GM18873 (cell line): ENCODE results near the gene SCARF1.
A peak's percentile ranks its signal among the peaks of the same experiment; 100 is the strongest.

Experiments
- ATAC-seq: cut with Tn5 transposase; IDR thresholded peaks from one replicate; pipeline ENCODE4 v1.9.1; 2021; ENCODE audit warnings: mild to moderate bottlenecking, moderate library complexity, moderate number of reproducible peaks; ENCODE audit not compliant: unreplicated experiment, low FRiP score

The SCARF1 gene

DNA sequence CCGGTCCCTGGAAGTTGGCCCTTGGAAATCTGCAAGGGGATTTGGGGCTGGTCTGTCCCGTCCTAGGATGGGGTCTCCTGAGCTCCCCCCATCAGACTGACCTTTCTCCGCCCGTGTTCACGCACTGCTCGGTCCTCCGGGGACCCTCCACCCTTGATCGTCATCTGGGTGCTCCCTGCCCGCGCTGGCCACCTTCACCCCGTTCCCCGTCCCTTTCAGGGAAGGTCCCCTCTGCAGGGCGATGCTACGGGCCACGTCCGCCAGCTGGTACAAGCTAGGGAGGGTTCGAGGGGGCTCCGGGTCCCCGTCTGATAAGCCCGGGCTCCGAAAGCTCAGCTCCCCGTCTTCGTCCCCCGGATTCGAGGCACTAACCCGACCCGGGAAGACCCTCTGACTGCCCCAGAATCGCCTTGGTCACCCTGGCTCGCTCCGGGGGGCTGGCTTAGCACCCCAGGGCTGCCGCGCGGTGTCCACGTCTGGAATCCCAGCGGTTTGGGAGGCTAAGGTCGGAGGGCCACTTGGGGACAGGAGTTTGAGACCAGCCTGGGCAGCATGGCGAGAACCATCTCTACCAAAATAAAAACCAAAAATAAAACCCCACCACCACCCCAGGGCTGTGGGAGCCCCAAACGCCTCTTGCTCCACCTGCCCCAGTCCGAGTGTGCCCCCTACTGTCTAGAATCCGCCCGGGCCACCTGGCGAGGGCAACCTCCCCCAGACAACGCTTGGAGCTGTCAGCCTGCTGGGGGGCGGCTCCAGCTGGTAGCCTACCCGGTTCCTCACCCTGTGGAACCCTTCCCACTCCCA, 15.8 kb downstream of the SCARF1 start:
- ATAC-seq, result no peak

DNA sequence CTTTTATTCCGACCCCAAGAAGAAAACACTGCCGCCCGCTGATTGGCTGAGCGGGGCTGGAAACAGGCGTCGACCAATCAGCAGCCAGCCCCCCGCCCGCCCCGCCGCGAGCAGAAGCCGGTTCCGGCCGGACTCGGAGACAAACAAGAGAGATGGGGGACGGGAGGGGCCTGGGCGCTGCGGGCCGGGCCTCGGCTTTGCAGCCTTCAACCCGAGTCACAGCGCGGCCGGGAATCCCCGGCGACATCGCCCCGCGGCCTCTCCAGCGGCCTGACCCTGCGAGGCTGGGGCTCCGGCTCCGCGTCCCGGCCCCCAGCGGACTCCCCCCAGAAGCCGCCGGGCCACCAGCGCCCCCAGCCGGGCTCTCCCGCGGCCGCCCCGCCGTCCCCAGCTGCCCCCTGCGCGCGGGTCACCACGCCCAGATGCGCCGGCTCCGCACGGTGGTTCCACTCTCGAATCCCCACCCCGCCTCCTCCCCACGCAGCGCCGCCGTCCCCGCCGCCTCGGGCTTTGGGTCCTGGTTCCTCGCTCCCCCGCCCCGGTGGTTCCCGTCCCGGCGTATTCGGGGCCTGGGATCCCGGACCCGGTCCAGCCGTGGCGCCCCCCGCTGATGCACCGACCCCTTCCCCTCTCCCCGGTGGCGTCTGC, 16.6 kb downstream of the SCARF1 start:
- ATAC-seq, result peak; percentile 34

DNA sequence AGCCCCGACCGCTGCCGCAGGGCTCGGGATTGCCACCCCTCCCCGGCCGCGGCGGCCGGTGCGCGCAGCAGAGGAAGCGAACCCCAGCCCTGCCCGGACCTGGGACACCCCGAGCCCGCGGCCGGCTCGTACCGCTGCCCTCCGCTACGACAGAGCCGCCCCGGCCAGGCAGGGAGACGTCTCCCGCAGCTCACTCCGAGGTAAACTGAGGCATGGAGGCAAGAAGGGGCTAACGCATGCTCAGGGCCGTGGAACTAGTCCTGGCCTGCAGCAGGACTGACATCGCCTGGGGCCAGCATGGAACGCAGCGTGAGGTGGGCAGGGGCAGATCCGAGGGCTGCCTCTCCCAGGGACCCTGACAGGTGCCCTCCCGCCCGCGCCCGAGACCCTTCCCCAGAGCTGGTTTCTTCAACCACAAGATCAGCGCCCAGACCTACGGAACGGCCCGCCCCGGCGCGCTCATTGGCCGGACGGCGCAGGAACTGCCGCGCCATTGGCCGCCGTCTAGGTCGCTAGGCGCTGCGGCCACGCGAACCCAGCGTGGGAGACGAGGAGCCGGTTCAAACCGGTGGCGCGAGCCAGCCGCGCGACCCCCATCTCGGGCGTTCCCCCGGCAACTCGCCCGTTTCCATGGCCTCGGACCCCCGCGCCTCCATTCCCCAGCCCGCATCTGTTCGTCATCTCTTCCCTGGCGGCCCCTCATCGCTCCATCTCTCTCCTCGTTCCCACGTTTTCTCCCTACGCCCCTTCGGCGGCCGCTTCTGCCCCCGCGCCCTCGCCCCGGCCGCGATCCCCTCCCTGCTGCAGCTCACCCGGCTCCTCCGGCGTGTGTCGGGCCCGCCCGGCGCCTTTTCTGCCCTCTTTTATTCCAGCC, 17.3 kb downstream of the SCARF1 start, which contains the start of gene SLC43A2:
SLC43A2 (minus strand) TSS at position 853 of the 874 bp plus-strand sequence. CDS start 960 bp downstream, outside the sequence.
- ATAC-seq, result peak; percentile 30

DNA sequence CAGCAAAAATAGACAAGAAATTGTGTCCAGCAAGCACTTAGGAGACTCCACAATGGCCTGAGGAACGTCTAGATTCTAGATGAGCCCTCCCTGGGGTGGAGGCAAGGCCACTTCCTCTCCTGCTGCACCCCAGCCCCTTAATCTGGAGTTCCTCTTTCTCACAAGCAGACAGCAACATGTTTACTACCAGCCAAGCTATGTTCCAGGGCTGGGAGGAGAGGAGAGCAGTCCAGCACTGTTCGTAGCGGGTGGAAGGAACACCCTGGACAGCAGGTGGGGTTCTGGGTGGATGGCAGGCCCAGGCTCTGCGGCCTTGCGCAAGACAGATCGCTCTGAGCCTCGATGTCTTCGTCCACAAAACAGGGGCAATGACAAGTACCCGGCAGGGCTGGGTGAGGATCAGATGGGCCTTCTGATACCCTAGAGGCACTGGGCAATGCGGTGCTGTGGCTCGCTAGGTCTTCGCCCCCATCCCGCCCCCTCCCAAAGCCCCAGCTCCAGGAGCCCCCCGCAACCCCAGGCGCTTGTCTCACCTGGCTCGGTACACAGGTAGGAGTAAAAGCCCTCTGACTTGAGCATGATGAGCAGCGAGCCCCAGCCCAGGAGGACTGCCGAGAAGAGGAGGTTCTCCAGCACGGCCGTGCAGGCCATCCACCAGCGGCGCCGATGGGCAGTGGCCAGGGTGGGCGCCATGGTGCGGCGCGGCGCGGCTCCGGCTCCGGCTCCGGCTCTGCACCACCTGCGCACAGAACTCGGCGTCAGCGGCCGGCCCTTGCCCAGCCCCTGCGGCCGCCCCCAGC, 18.1 kb downstream of the SCARF1 start:
- ATAC-seq, result no peak

DNA sequence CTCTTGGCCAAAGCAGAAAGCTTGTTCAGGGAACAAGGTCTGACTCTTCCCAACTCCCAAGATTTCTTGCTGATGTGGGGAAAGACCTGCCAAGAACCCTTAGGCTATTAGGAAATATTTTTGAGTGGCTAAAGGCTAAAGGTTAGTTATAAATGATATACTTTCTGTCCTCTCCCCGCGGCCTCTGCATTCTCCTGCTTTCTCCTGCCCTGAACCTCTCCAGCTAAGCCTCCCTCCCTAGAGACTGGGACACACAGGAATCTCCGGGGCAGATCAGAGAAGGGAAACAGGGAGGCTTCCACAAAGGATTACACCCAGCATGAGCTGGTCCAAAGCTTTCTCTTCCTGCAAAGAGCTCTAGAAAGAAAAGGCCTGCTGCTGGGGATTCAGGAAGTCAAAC, 19.2 kb downstream of the SCARF1 start:
- no peak for ATAC-seq

DNA sequence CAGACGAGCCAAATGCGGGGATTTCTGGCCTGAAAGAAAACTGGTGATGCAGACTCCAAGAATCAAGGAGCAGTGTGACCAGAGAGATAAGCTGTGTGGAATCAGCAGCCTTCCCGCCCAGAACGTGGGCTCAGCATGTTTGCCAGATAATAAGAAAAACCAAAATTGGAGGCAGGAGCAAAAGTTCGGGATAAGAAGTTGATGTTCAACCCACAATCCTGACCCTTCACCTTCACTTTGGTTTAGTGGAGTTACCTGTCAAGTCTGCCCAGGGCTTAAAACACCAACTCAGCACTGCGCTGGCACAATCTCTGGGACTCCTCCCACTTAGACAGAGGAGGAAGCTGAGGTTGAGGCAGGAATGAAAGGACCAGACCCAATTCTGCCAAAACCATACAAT, 20.0 kb downstream of the SCARF1 start:
- no peak for ATAC-seq

DNA sequence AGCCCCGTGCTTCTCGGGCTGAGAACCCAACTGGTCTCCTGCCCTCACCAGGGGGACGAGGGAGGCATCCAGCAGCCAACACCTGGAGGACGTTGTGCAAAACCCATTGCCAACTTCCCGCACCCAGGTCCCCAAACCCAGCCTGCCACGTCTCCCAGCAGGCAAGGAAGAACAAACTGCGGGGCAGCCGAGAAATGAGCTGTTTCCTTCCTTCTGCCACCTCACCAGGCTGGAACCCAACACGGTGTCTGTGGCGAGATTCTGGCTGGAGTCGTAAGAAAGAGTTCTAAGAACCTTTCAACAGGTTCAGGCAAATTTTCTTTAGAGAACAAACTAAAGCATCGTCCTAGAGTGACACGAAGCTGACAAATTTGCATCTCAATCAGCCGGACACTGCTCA, 20.5 kb downstream of the SCARF1 start:
- no peak for ATAC-seq

DNA sequence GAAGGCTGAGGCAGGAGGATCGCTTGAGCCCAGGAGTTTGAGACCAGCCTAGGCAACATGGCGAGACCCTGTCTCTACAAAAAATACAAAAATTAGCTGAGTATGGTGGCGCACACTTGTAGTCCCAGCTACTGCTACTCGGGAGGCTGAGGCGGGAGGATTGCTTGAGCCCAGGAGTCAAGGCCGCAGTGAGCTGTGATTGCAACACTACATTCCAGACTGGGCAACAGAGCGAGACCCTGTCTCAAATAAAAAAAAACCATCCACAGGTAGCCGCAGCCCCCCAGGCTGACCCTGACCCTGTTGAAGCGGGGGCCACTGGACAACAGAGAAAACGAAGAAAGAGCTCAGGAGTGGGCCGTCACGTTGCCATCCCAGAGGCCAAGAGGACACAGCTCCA, 20.9 kb downstream of the SCARF1 start:
- no peak for ATAC-seq

DNA sequence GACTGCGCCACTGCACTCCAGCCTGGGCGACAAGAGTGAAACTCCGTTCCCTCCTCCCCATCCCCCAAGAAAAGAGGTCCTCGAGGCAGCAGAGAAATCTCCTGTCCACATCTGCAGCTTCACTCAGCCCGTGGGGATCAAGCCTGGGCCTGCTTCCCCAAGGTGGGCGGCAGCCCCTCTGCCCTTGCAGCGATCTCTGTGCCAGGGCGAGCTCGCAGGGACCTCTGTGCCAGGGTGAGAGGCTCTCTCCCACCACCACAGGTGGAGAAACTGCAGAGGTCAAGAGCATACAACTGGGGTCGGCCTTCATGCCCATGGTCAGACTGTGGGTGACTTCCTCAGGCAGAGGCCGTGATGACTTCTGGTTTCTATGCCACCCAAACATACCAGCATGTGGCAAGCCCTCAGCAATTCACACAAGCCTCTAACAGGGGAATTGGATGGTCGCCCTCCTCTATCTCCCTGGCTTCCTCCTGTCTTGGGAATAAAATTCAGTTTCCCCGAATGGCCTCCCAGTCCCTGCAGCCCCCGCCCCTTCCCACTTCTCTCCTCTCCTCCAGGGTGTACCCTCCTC, 22.4 kb downstream of the SCARF1 start:
- ATAC-seq, result no peak

DNA sequence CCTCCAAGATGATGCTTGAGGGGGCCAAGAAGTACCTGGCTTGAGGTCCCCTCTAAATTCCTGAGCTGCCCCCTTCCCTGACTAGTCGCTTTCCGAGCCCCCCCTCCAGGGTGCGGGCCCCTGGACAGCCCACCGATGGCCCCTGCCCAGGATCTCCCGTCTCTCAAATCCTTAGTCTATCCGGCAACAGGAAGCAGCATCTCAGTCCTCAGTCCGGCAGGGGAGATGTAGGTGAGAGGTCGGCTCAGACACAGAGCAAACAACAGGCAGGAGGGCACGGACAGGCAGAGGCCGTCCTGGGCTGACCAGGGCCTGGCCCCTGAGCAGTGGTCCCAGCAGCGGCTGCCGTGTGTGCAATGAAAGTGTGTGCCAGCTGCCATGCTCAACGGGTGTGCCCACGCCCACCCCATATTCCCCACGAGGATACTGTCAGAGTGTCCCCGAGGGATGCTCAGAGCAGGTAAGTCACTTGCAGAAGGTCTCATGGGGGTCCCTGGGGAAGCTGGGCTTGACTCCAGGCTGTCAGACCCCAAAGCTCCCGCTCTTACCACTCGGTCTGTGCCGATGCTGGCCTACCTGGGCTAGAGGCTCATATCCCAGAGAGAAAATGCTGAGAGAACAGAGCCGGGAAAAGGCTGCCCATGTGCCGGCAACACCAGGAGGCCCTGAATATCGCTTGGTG, 24.1 kb downstream of the SCARF1 start:
- no peak for ATAC-seq

DNA sequence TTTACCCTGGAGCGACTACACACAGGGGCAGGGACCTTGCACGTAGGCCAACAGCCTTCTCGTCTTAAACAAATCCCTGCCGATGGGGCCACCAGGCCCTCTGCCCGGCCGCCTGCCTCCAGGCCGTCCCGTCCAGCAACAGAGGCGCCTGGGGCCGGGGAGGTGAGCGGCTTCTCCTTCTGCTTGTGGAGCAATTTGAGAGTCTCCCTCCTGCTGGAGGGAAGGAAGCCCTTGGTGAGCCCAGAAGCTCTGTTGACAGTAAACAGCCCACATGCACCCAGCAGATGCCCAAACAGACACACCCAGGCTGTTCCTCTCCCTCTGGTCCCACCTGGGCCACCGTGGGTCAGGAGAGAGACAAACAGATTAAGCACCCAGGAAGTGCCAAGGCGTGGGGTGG, 25.0 kb downstream of the SCARF1 start:
- ATAC-seq, result no peak

DNA sequence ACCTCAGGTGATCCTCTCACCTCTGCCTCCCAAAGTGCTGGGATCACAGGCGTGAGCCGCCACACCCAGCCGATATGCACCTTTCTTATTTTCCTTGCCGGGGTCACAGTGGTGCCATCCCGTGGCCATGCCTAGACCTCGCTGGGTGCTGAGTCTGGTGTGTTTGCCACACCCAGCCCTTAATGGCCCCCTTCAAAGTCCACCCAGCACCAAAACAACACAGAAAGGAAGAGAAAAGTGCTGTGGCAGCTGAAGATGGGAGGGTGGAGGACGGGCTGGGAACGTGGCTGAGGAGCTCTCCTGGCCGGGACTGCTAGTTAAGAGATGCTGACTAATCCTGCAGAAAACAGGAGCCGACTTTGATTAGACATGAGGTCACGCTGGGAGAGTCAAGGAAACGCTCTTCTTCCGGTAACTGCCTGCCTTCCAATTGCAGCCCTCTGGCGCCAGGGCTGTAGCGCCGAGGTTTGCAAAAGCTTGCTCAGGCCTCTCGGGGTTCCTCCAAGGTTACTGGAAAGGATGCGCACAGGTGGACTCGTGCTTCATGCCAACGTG, 27.8 kb downstream of the SCARF1 start:
- ATAC-seq, result no peak

DNA sequence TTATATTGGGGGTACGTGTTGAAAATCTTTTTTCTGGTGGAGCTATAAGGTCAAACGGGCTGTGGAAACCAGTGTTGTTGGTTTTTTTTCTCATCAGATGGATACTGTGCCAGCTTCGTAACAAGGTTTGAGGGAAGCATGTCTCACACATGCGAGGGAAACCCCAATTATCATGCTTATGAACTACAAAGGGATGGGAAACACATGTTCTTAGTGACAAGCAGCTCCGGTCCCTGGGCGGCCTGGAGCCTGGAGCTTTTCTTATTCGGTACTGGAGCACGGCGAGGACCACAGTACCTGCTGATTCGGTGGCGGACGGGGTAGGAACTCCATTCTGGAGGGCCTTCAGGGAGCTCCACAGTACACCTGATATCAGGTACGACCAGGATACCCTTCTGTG, 29.4 kb downstream of the SCARF1 start:
- ATAC-seq, result no peak

DNA sequence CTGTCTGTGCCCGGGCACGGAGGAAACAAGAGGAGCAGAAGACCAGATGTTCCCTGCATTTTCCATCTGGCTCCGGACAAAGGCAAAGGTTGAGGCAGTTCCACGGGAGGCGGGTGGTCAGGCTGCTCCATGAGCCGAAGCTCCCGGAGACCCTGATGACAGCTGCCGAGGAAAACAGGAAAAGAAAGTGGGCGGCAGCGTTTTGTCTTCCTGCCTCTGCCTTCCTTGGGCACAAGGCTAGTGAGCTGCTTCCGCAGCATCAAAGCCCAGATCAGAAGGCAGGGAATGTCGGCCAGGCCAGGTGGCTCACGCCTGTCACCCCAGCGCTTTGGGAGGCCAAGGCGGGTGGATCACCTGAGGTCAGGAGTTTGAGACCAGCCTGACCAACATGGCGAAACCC, 33.1 kb downstream of the SCARF1 start:
- ATAC-seq, result no peak

DNA sequence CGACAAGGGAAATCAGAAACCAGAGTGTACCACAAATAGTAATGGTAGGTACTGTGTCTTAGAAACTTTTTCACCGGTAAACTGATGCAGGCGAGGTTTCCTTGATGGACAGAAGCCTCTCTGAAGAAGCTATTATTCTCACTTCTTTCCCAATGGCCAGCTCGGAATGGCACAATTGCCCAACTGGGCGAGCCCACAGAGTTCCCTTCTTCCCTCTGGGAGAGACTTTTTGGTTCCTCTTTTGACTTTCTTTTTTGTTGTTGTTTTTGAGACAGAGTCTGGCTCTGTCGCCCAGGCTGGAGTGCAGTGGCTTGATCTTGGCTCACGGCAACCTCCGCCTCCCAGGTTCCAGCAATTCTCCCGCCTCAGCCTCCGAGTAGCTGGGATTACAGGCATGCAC, 33.8 kb downstream of the SCARF1 start:
- ATAC-seq, result no peak

DNA sequence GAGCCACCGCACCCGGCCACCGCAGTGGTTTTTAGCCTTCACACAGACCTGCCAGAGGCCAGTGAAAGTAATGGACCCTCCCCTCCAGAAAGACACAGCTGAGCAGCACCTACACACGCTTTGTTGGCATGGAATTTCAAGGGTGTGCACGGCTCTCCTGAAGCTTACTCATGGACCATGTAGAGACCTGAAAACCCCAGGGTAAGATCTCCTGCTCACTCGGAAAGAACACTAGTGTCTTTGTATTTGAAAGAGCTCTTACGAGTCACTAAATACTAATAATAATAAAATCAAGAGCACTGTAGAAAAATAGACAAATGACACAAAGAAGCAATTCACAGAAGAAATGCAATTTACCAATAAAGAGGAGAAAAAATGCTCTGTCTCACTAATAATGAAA, 36.9 kb downstream of the SCARF1 start:
- no peak for ATAC-seq

DNA sequence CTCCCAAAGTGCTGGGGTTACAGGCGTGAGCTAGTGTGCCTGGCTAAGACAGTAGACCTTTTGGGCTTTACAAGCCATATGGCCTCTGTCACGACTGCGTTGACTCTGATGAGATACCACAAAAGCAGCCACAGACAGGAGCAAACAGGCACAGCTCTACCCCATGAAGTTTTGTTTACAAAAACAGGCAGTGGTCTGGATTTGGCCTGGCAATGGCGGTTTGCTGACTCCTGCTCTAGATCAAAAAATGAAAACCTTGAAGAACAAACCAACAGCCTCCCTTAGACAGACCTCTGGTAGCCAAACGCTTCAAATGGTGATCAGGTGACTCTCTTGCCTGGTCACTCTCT, 37.6 kb downstream of the SCARF1 start:
- no peak for ATAC-seq

DNA sequence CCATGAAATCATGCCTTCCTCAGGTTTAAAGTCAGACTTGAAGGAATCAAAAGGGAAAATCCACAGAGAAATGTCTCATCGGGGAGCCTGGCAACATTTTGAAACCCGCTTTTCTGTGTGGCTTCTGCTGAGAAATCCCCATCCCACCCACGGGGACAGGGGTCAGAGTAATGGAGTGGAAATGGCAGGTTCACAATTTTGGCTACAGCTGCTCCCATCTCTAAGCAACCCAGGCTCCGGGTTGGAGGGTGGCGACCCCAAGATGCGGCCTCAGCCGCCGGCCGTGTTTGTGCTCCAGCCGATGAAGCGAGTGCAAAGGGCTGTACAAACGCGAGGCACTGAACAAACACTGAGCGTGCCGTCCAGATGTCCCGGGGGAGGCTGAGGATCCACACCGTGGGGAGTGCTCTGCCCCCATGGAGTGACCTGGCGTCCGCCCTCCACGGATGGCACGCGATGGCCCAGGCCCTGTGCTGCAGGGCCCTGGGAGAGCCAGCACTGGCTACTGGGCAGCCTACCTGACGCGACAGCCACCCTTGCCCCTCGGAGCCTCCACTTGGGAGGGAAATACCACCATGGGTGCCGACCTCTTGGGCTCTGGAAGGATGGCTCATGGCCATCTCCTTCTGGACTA, 39.1 kb downstream of the SCARF1 start:
- ATAC-seq, result no peak
